Activated CD4-positive, alpha-beta T cell treated with anti-CD3 and anti-CD28 coated beads, Interleukin-2, amount 50 U/mL, for 16 hours (primary cell): Measurements from ENCODE around the gene DLG2.

Experiments
- DNase-seq: peaks from one replicate; pipeline ENCODE4 v3.0.0-alpha.2; 2020

Gene DLG2

GRCh38 chr11:83572581-83573496 lies 2054.3 kb downstream of the DLG2 start:
- DNase-seq = no peak

DNA sequence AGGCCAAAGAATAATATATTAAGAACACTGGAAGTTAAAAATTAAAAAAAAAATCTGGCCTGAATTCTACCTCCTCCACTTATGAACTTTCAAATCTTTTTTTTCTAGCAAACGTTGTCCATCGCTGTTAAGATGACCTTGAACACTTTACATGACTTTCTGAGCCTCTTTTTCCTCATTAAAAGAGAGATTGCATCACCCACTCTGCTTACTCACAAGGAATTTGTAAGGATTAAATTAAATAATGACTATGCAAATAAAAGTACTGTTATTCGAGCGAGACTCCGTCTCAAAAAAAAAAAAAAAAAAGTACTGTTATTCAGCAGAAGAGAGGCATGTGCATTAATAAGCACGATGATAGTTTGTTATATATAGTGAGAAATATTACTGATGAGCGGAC lies 2055.8 kb downstream of the DLG2 start:
- DNase-seq = no peak

- DNase-seq = no peak
Measured at GRCh38 chr11:83569134-83569805, 2057.9 kb downstream of the DLG2 start.

DNA sequence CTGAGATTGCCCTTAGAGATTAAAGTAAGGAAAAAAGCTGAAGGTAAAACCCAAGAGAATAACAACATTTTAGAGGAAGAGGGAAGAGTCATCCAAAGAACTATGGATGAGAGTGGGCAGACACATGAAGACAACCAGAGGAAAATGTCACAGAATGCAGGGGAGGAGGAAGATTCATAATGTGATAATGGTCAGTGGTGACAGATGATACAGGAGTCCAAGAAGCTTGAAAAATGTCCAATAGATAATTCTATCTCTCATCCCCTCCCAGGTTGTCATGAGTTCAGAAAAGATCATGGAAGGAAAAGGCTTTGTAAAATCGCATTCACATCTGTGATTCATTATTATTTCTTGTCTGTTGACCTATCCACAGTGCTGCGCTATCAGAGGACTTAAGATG lies 2058.6 kb downstream of the DLG2 start:
- DNase-seq = no peak

DNA sequence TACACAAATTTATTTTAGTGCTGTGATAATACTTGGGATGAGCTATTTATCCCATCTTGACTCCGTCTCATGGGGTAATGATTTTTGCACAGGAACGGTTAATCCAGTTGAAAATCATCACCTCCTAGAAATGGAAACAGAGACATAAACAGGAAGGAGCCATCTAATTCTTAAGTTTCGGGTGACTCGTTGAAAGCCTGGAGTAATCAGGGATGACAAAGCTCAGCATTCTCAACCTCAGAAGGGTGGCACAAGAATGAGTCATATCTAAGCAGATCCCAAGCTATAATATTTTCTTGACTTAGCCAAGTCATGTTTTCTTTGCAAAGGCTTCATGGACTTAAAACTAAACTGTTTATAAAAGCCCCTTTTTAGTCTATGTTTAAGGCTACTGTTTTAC lies 2060.2 kb downstream of the DLG2 start:
- no peak for DNase-seq

DNA sequence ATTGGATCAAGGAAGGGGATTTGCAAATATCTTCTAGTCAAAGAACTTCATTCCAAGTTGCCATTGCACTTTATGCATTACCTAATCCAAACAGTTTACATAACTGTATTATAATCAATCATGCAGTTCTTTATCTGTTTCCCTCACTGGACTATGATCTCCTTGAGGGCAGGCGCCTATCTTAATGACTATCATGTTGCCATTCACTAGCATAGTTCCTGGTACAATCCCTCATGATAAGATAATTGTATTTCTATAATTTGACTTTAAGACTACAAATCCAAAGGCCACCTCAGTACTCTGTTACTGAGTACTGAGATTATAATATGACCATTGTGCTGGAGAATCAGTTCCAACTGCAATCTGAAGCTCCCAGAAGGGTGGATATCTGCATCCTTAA lies 2062.3 kb downstream of the DLG2 start:
- DNase-seq = no peak

DNA sequence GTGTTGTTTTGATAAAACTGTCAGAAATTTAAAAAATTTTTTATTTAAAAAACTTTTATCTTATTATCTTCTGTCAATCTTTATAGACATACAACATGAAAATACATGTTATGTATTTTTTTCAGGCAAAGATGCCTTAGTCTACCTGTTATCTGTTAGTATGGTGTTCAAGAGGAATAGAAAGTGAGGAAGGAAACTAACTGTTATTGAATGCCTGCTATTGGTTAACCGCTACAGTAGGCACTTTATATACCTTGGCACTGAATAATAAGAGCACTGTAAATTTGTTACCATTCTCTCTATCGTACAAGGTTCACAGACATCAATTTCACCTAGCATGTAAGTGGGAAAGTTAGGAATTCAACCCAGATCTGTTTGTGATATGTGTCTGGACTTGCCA lies 2068.9 kb downstream of the DLG2 start:
- no peak for DNase-seq

DNA sequence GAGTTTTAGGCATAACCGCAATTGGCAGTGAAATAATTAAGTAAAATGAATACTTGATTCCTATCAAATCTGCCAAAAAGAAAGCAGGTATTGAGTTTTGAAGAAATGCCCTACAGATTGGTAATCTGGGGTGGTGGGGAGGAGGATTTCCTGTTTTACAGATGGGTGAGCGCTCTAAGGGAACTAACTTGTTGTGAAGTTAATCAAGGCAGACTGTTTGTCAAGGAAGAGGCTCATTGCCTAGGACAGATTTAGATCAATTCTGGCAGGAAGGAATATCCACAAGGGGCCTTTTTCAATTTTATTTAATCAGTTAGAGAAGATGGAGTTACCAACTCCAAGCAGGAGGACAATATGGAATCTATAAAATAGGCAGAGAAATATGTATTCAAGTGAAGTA lies 2069.5 kb downstream of the DLG2 start:
- DNase-seq = no peak

GRCh38 chr11:83554876-83555275 lies 2072.3 kb downstream of the DLG2 start:
- no peak for DNase-seq

DNA sequence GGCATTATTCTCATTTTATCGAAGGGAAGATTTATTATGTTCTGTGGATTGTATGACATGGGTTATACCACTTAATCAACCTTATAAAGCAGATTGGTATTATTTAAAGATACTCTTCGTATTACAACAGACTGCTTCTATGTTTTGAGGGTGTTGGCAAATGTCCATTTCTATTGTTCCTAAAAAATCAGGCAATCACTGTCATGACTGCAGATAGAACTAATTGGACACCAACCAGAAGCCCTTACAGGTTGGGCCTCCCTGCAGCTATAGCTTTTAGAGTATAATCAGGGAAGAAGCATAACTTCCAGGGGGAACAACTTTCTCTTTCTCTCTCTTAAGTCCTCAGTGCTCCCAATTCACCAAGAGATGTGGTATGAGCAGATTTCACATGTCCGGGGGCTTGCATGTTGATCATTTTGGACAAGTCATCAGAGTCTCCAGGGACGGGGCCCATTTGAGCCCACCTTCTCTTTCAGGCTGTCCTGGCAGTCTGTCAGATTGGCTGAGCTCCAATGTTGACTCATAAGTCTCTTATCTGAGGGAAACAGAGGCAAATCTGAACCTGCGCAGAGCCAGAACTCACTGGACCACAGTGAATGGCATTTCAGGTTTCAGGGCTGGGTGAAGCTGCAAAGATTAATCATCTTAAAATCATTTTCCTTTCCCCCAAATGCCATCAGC lies 2077.0 kb downstream of the DLG2 start:
- DNase-seq = no peak

- DNase-seq = no peak
Measured at GRCh38 chr11:83546368-83546767, 2080.8 kb downstream of the DLG2 start.

DNA sequence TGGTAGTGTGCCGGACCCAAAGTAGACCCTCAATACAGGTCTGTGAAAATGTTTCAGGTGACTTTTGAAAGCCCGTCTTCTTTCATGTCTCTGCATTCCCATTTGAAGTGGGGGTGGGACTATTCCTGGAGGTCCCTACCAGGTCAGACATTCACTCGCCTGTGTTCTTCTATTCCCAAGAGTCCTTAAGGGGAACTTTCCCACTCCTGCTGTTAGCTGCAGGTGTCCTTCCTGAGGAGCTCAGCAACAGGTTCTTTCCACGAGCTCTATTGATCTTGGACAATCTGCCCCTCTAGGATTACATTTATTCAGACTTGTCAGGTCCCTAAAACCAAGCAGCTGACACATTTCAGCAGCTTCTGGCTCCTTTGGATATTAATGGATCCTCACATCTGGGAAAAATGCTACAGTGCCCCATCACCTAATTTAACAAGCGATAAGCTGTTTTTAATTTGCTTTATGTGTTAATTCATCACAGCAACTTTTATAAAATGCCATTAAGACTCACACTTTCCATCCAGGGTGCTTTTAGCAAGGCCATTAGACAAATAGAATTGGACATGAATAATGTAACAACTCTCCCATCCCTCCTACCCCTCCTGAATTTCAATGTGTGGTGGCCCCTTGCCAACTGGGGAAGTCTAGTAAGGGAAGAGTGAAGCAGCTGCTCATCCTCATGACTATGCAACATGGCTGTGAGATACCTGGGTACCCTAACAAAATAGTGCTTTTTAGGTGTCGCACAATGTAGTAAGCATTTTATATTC lies 2081.5 kb downstream of the DLG2 start:
- DNase-seq = no peak

DNA sequence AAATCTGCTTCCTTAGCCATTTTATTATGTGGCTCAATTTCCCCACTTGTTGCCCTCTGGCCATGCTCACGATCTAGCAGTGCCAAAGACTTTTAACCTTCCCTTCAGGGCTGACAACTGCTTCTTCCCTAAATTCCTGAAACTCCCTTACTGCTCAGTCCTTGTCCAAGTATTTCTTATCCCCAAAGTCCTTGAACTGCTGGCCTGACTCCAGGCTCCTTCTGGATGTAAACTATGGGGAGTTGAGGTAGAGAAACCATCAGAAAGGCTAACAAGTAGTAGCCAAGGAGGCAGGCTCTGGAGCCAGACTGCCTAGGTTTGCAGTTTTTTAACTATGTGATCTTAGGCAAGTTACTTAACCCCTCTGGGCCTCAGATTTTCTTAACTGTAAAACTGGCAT lies 2082.3 kb downstream of the DLG2 start:
- no peak for DNase-seq

DNA sequence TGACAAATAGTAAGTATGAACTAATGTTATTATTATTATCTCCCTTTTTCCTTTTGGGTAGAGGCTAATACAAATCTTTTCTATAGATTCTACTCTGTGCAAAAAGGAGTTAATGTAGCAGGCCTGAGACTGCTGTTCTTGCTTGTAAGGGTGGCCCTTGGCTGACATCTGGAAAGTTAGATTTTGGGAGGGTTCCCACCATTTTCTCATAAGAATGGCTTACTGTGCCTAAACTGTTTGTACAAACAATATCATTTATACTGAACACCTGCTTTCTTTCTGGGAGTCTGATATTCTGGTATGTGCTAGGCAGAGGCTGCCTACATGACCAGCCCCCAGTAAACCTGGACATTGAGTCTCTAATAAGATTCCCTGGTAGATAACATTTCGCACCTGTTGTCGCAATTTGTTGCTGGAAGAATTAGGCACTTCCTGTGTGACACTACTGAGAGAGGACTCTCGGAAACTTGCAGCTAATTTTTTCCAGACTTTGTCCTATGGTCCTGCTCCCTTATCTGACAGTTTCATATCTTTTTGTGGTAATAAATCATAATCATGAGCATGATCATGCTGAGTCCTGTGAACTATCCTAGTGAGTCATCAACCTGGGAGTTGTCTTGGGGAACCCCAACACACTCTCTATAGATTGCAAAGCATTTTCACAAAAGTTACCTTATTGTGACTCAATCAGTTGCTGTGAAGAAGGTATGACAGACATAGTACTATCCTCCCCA lies 2083.3 kb downstream of the DLG2 start:
- DNase-seq = peak; percentile 27

GRCh38 chr11:83542861-83543260 lies 2084.3 kb downstream of the DLG2 start:
- DNase-seq = no peak

- no peak for DNase-seq
Measured at GRCh38 chr11:83540728-83541127, 2086.4 kb downstream of the DLG2 start.

DNA sequence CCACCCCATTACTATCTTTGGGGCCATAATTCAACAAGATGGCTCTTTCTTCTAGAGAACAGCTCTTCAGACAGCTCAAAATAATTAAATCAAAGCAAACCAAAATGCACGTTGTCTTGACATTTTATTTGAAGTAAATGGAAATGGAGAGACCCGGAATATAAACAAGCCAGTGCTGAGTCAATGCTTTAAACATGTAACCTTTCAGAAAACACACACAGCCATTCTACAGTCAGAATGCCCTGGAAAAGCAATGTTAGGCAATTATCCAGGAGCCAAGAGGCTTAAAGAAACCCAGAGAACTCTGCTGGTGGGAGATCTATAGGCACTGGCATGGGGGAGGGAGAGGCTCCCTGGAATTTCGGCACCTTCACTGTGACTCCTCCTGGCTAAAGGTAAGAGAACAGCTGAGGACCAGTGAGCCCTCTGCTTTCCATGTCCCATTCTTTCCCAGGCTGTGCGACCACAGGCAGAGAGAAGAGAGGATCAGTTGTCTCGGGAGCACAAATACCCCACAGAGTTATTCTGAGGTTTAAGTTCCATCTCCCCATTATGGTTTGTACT lies 2086.9 kb downstream of the DLG2 start:
- no peak for DNase-seq

- DNase-seq = no peak
Measured at GRCh38 chr11:83538286-83538685, 2088.9 kb downstream of the DLG2 start.

GRCh38 chr11:83537131-83537610 lies 2090.0 kb downstream of the DLG2 start:
- no peak for DNase-seq

DNA sequence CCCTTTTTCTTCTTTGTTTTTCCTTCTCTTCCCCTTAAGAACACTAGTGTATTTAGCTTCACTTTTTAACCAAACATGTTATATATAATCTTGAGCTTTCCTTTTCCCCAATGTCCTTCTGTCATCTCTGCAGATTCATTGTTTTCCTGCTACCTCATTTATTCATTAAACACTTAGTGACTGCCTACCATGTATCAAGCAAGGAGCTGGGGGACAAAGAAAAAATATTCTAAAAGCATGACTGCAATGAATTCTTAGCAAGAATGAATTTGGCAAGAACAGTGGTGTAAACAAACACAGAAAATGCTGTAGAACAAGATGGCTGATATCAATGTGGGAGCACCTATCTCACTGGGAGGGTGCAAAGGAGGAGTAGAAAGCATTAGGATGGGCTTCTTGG lies 2094.0 kb downstream of the DLG2 start:
- no peak for DNase-seq

- DNase-seq = no peak
Measured at GRCh38 chr11:83528877-83529276, 2098.3 kb downstream of the DLG2 start.

DNA sequence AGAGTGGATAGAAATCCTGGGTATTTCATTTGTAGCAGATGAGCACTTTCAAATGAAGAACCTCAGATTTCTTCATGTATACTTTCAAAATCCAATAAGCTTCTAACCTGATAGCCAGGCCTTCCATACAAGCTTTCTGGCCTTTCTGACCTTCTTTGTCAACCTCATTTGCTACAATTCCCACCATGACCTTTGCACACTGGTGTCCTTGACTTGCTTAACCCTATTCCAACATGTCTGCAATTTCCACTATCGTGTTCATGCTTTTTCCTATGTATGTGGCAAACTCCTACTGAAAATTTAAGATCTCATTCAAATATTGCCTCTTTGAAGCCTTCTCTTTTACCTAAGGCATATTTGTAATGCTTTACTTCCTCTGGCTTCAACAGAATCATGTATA lies 2098.9 kb downstream of the DLG2 start:
- no peak for DNase-seq
